Measurements from ENCODE around the gene SIGLEC10.
"Not testable (repeated sequence)": the region's sequence is repeated elsewhere in the genome, so short reads cannot be mapped to it uniquely, and the experiment has no call there.

The SIGLEC10 gene

GRCh38 chr19:51417107-51417809 is at the start of gene SIGLEC10:
Gene SIGLEC10, minus strand, starts transcription at chr19:51417642. Its CDS starts 61 bp downstream, at chr19:51417581.
- peak within 1 kb of the TSS; percentile 51 for H3K4me3 ChIP-seq (ENCODE audit: low read depth, low read length)
- DNase-seq (ENCODE audit: low read depth), result peak; percentile 86
- TF ChIP-seq CTCF (IDR thresholded peaks at IDR 0.05; ENCODE audit: insufficient read depth, low read depth, low read length, missing control alignments), result no peak

- DNase-seq (ENCODE audit: low read depth), result no peak
- TF ChIP-seq CTCF (IDR thresholded peaks at IDR 0.05; ENCODE audit: insufficient read depth, low read depth, low read length, missing control alignments), result no peak
- H3K4me3 ChIP-seq (ENCODE audit: low read depth, low read length), result no peak overlapping the region
Measured at GRCh38 chr19:51466723-51467122, 49.3 kb upstream of the SIGLEC10 start.

- H3K4me3 ChIP-seq (ENCODE audit: low read depth, low read length); DNase-seq (ENCODE audit: low read depth): not testable (repeated sequence)
Measured at GRCh38 chr19:51463976-51464581, 46.6 kb upstream of the SIGLEC10 start.

- TF ChIP-seq CTCF (IDR thresholded peaks at IDR 0.05; ENCODE audit: insufficient read depth, low read depth, low read length, missing control alignments), result no peak
- DNase-seq (ENCODE audit: low read depth), result no peak
Measured at GRCh38 chr19:51462681-51463080, 45.2 kb upstream of the SIGLEC10 start.

GRCh38 chr19:51462276-51462675 is 44.8 kb upstream of the SIGLEC10 start:
- no peak for DNase-seq (ENCODE audit: low read depth)
- H3K4me3 ChIP-seq (ENCODE audit: low read depth, low read length), result no peak overlapping the region
- no peak for TF ChIP-seq CTCF (IDR thresholded peaks at IDR 0.05; ENCODE audit: insufficient read depth, low read depth, low read length, missing control alignments)

More at GRCh38 chr19:51462681-51463080, 45.2 kb upstream of the SIGLEC10 start:
- H3K4me3 ChIP-seq (ENCODE audit: low read depth, low read length), result no peak overlapping the region

- no peak for DNase-seq (ENCODE audit: low read depth)
- H3K4me3 ChIP-seq (ENCODE audit: low read depth, low read length), result no peak overlapping the region
- no peak for TF ChIP-seq CTCF (IDR thresholded peaks at IDR 0.05; ENCODE audit: insufficient read depth, low read depth, low read length, missing control alignments)
Measured at GRCh38 chr19:51461723-51462161, 44.3 kb upstream of the SIGLEC10 start.

- TF ChIP-seq CTCF (IDR thresholded peaks at IDR 0.05; ENCODE audit: insufficient read depth, low read depth, low read length, missing control alignments), result no peak
- no peak for DNase-seq (ENCODE audit: low read depth)
- H3K4me3 ChIP-seq (ENCODE audit: low read depth, low read length), result no peak overlapping the region
Measured at GRCh38 chr19:51460164-51460992, 42.9 kb upstream of the SIGLEC10 start.
